Activated CD4-positive, CD25-positive, alpha-beta regulatory T cell treated with anti-CD3 and anti-CD28 coated beads, Interleukin-2, amount 50 U/mL, for 72 hours (primary cell): ENCODE data around the gene SLC35E4.
"Not testable (repeated sequence)": the region's sequence is repeated elsewhere in the genome, so short reads cannot be mapped to it uniquely, and the experiment has no call there.

Experiments
- DNase-seq: peaks from one replicate; pipeline ENCODE4 v3.0.0; 2021

SLC35E4 gene

GRCh38 chr22:30654361-30654760, 18.8 kb downstream of the SLC35E4 start:
- DNase-seq = no peak

- no peak for DNase-seq
These were observed 20.0 kb downstream of the SLC35E4 start for GRCh38 chr22:30655532-30655931.

- no peak for DNase-seq
These were observed 26.5 kb downstream of the SLC35E4 start for GRCh38 chr22:30662040-30662439.

- DNase-seq = no peak
These were observed 29.2 kb downstream of the SLC35E4 start for GRCh38 chr22:30664798-30665197.

GRCh38 chr22:30665266-30665665, 29.7 kb downstream of the SLC35E4 start:
- no peak for DNase-seq

GRCh38 chr22:30665786-30666185, 30.2 kb downstream of the SLC35E4 start:
- no peak for DNase-seq

- no peak for DNase-seq
These were observed 31.5 kb downstream of the SLC35E4 start for GRCh38 chr22:30667107-30667493.

- DNase-seq = peak; percentile 95
These were observed 32.2 kb downstream of the SLC35E4 start, which contains the start of gene DUSP18 for GRCh38 chr22:30667494-30668385. Gene DUSP18 (minus strand): TSS chr22:30667875. CDS start chr22:30664003, 3,872 bp downstream.

- DNase-seq = no peak
These were observed 32.8 kb downstream of the SLC35E4 start for GRCh38 chr22:30668386-30668710.

- no peak for DNase-seq
These were observed 35.5 kb downstream of the SLC35E4 start for GRCh38 chr22:30671071-30671470.

GRCh38 chr22:30673136-30673535, 37.6 kb downstream of the SLC35E4 start:
- no peak for DNase-seq

GRCh38 chr22:30674482-30674881, 38.9 kb downstream of the SLC35E4 start:
- DNase-seq = no peak

GRCh38 chr22:30675436-30675835, 39.9 kb downstream of the SLC35E4 start:
- DNase-seq = no peak

- DNase-seq = not testable (repeated sequence)
These were observed 41.0 kb downstream of the SLC35E4 start for GRCh38 chr22:30676565-30676964.

GRCh38 chr22:30679895-30680690, 44.5 kb downstream of the SLC35E4 start:
- DNase-seq = not testable (repeated sequence)

- DNase-seq = no peak
These were observed 45.6 kb downstream of the SLC35E4 start for GRCh38 chr22:30680991-30681770.

- DNase-seq = no peak
These were observed 46.2 kb downstream of the SLC35E4 start for GRCh38 chr22:30681831-30682230.

- no peak for DNase-seq
These were observed 49.6 kb downstream of the SLC35E4 start for GRCh38 chr22:30685178-30685577.

- no peak for DNase-seq
These were observed 51.8 kb downstream of the SLC35E4 start for GRCh38 chr22:30687358-30687757.

- DNase-seq = no peak
These were observed 54.0 kb downstream of the SLC35E4 start for GRCh38 chr22:30689622-30690021.

- no peak for DNase-seq
These were observed 55.6 kb downstream of the SLC35E4 start for GRCh38 chr22:30691204-30691603.

GRCh38 chr22:30694171-30694639, 58.6 kb downstream of the SLC35E4 start:
- DNase-seq = peak; percentile 58
